Peyer's patch (tissue), 4 donors: ENCODE measurements around the gene CBX8. TPM values are rescaled to one million over a fixed set of nuclear protein-coding genes. Genes with fewer than 3 reads are reported as not detected.

Experiments
- DNase-seq, 3 donors: peaks; one replicate each; pipeline ENCODE4 v3.0.0-alpha.2; 2017 to 2019
- H3K27ac ChIP-seq, 4 donors: fragments of 200-600 bp; sonication (generic); one replicate each; pipeline ENCODE4 v1.5.1; 2016 to 2019
- H3K27me3 ChIP-seq, 2 donors: fragments of 200-600 bp; sonication (generic); one replicate each; pipeline ENCODE4 v1.5.1; 2019
- H3K36me3 ChIP-seq, 3 donors: fragments of 200-600 bp; sonication (generic); one replicate each; pipeline ENCODE4 v1.5.1; 2016 to 2019
- H3K4me1 ChIP-seq, 4 donors: fragments of 200-600 bp; sonication (generic); one replicate each; pipeline ENCODE4 v1.5.1; 2016 to 2019
- H3K4me3 ChIP-seq, 4 donors: fragments of 200-600 bp; sonication (generic); 1 replicate in 3 of 4; 2 replicates in 1 of 4; pipeline ENCODE4 v1.5.1; 2016 to 2019; ENCODE audit warnings: mild to moderate bottlenecking in 1 of 4
- H3K9me3 ChIP-seq, 4 donors: fragments of 200-600 bp; sonication (generic); one replicate each; pipeline ENCODE4 v1.5.1; 2016 to 2019; ENCODE audit warnings: mild to moderate bottlenecking in 1 of 4
- POLR2A ChIP-seq, 2 donors: fragments of 450-650 bp; IDR thresholded peaks; one replicate each; pipeline ENCODE4 v1.5.1; 2017; ENCODE audit warnings: antibody characterized with exemption in 2 of 2, mild to moderate bottlenecking in 2 of 2, moderate library complexity in 2 of 2
- total RNA-seq, 4 donors: library from RNA; depleted of rRNA; stranded (reverse); fragments of >200 nt; gene quantifications; one replicate each; pipeline ENCODE4 v1.1.0, GENCODE V29; 2016
- TF ChIP-seq, protein P1 (sequence below), 6 experiments: fragments of 450-650 bp in 4 of 6; fragments of 200-600 bp in 2 of 6; sonication (generic) in 1 of 6; IDR thresholded peaks; one replicate each; pipeline ENCODE4 v1.5.1; 2017 to 2019; ENCODE audit warnings: antibody characterized with exemption in 6 of 6, mild to moderate bottlenecking in 3 of 6, moderate library complexity in 1 of 6

Gene CBX8
- total RNA-seq, 4 donors from 2014 or later = 2.5 to 14.9 (median 3.5) TPM

DNA sequence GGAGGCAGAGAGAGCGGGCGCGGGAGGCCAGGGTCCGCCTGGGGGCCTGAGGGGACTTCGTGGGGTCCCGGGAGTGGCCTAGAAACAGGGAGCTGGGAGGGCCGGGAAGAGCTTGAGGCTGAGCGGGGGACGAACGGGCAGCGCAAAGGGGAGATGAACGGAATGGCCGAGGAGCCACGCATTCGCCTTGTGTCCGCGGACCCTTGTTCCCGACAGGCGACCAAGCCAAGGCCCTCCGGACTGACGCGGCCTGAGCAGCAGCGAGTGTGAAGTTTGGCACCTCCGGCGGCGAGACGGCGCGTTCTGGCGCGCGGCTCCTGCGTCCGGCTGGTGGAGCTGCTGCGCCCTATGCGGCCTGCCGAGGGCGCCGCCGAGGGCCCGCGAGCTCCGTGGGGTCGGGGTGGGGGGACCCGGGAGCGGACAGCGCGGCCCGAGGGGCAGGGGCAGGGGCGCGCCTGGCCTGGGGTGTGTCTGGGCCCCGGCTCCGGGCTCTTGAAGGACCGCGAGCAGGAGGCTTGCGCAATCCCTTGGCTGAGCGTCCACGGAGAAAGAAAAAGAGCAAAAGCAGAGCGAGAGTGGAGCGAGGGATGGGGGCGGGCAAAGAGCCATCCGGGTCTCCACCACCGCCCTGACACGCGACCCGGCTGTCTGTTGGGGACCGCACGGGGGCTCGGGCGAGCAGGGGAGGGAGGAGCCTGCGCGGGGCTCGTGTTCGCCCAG, 43.6 kb upstream of the CBX8 start:
- H3K9me3 ChIP-seq = no peaks in the 10 kb centered on the region
- peak in 2 of 3 donors; percentile 71 to 81 for DNase-seq
- peaks cover 0 to 28% of the 10 kb centered on the region in 2 donors for H3K27me3 ChIP-seq
- H3K27ac ChIP-seq = peak overlapping the region in 2 of 4 donors; percentile 71 to 99
- TF ChIP-seq, protein P1, sequence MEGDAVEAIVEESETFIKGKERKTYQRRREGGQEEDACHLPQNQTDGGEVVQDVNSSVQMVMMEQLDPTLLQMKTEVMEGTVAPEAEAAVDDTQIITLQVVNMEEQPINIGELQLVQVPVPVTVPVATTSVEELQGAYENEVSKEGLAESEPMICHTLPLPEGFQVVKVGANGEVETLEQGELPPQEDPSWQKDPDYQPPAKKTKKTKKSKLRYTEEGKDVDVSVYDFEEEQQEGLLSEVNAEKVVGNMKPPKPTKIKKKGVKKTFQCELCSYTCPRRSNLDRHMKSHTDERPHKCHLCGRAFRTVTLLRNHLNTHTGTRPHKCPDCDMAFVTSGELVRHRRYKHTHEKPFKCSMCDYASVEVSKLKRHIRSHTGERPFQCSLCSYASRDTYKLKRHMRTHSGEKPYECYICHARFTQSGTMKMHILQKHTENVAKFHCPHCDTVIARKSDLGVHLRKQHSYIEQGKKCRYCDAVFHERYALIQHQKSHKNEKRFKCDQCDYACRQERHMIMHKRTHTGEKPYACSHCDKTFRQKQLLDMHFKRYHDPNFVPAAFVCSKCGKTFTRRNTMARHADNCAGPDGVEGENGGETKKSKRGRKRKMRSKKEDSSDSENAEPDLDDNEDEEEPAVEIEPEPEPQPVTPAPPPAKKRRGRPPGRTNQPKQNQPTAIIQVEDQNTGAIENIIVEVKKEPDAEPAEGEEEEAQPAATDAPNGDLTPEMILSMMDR (IDR thresholded peaks at IDR 0.05) = peak in 3 of 6 experiments; percentile 31 to 45 (median 33)
- no peak for TF ChIP-seq POLR2A (IDR thresholded peaks at IDR 0.05)
- H3K4me3 ChIP-seq = peak overlapping the region in 3 of 4 donors; percentile 39 to 88 (median 79)
- H3K4me1 ChIP-seq = peaks cover 21 to 87% (median 62%) of the 10 kb centered on the region in 4 donors
- no peaks in the 10 kb centered on the region for H3K36me3 ChIP-seq

DNA sequence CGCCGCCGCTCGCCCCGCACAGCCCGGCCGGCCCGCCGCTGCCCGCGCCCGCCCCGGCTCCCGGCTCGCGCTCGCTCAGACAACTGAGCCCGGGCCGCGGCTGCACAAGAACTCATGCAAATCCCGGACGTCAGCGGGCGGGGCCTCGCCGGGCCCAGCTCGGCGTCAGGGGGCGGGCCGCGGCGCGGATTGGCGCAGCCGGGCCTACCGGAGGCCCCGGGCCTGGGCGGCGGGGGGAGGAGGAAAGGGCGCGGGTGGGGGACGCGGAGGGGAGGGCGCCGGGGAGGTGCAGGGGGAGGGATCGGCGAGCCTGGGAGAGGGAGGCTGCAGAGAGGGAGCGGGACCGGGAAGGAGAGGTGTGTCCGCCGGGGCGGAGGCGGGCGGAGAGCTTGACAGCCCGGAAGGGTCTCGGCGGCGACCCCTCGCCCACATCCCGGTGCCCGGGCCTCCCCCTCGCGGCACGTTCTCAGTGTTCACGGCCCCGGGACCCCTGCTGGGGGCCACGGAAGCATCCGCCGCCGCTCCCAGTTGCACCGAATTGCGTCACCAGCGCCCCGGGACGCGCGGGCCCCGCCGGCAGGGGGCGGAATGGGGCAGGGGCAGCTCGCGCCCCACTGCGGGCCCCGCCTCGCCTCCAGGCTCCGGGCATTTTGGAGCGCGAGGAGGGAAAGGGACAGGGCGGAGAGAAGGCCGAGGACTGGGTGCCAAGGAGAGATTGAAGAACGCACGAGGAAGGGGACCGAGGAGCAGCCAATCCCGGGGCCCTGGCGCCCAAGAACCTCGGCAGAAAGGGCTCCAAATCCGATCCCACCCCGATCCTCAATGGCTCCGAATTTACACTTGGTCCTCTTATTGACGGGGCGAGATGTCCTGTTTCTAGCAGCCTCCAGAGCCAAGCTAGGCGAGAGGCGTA, 42.7 kb upstream of the CBX8 start, which contains the start of gene CBX4:
Gene CBX4 (minus strand): TSS at position 85 of the 913 bp plus-strand sequence. CDS start 189 bp downstream, outside the sequence.
- TF ChIP-seq, protein P1 (IDR thresholded peaks at IDR 0.05) = peak in 5 of 6 experiments; percentile 45 to 92 (median 89)
- peak; percentile 73 to 84 for TF ChIP-seq POLR2A (IDR thresholded peaks at IDR 0.05)
- peak within 1 kb of the TSS; percentile 79 to 91 (median 88) for H3K4me3 ChIP-seq
- H3K9me3 ChIP-seq = no peaks in the 10 kb centered on the region
- peak; percentile 96 to 98 (median 98) for DNase-seq
- H3K36me3 ChIP-seq = peaks cover 0 to 6% (median 0%) of the 10 kb centered on the region in 3 donors
- H3K27me3 ChIP-seq = peaks cover 0 to 28% of the 10 kb centered on the region in 2 donors
- peak within 1 kb of the TSS; percentile 95 to 99 (median 99) for H3K27ac ChIP-seq
- H3K4me1 ChIP-seq = peaks cover 14 to 79% (median 58%) of the 10 kb centered on the region in 4 donors

DNA sequence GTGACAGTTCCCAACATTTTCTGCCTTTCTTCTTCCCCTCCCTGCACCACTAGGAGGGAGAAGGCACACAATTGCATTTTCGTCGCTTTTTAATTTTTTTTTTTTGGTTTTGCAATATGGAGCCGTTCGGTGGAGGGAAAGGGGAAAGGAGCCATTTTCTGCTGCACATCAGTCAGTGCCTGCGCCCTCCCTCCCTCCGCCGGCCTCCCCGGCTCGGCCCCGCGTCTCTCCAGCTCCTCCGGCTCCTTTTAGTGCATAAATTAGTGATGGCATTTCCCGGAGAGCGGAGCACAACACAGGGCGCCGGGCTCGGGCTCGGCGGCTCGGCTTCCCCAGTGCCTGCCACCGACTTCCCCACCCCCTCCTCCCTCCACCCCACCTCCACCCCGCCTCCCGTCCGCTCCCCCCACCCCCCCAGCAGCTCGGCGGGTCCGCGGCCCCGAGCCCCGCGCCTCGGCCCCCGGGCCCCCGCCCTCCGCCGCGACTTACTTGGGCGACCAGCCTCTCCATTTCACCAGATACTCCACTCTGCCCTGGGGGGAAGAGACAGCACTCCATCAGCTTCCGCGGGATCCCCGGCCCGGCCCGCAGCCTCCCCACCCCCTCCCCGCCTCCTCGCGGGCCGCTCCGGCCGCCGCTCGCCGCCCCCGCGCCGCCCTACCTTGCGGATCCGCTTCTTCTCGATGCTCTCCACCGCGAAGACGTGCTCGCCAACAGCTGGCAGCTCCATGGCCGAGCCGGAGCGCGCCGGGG, 41.8 kb upstream of the CBX8 start:
- H3K4me1 ChIP-seq = peaks cover 11 to 76% (median 49%) of the 10 kb centered on the region in 4 donors
- peaks cover 0 to 15% (median 0%) of the 10 kb centered on the region in 3 donors for H3K36me3 ChIP-seq

DNA sequence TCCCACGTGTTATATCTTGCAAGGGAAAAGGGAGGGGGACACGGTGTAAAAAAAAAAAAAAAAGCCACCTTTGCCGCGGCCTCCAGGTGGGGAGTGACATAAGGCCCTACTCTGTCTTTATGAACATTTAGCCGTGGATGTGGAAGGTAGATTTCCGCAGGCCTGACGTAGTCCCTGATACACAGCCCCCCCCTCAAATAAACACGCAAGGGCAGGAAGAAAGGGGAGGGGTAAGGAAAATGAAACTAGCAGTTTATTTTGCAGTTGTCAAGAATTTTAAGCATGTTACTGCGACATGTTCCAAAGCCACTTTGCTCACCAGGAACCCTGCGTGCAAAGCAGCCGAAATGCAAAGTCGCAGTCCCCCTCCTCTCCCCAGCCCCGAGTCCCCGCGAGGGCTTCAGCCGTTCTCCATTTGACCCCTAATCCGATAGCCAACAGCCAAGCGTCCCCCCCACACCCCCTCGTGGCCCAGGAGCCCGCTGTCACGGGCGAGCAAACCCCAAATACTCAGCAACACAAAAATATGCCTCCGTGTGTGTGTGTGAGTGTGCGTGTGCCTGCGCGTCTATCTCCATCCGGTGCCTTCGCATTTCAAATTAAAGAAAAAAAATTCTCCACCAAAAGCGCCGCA, 41.1 kb upstream of the CBX8 start:
- peaks cover 7 to 73% (median 43%) of the 10 kb centered on the region in 4 donors for H3K4me1 ChIP-seq
- H3K9me3 ChIP-seq = no peaks in the 10 kb centered on the region
- H3K27ac ChIP-seq = peak overlapping the region; percentile 95 to 99 (median 99)
- TF ChIP-seq, protein P1 (IDR thresholded peaks at IDR 0.05) = peak in 1 of 6 experiments; percentile 13
- no peak for TF ChIP-seq POLR2A (IDR thresholded peaks at IDR 0.05)
- peak in 1 of 3 donors; percentile 58 for DNase-seq
- peaks cover 0 to 18% (median 0%) of the 10 kb centered on the region in 3 donors for H3K36me3 ChIP-seq
- peaks cover 0 to 22% of the 10 kb centered on the region in 2 donors for H3K27me3 ChIP-seq
- peak overlapping the region; percentile 79 to 91 (median 88) for H3K4me3 ChIP-seq

More for the DNA sequence above, 41.8 kb upstream of the CBX8 start:
- peak overlapping the region; percentile 79 to 91 (median 88) for H3K4me3 ChIP-seq
- DNase-seq = peak; percentile 52 to 78 (median 75)
- TF ChIP-seq POLR2A (IDR thresholded peaks at IDR 0.05) = no peak
- TF ChIP-seq, protein P1 (IDR thresholded peaks at IDR 0.05) = no peak
- no peaks in the 10 kb centered on the region for H3K9me3 ChIP-seq
- H3K27me3 ChIP-seq = peaks cover 0 to 28% of the 10 kb centered on the region in 2 donors
- H3K27ac ChIP-seq = peak overlapping the region; percentile 95 to 99 (median 99)
